NCI-H1105 treated with DMSO at 0.1 percent for 48 hours (cell line): ENCODE data around the gene FAM151A.

Experiments used
- DNase-seq: peaks from one replicate; lab custom pipeline; 2025; lab: John Stamatoyannopoulos, UW

The FAM151A gene

GRCh38 chr1:54604051-54604450 lies 19.3 kb downstream of the FAM151A start:
- DNase-seq: no peak

DNA sequence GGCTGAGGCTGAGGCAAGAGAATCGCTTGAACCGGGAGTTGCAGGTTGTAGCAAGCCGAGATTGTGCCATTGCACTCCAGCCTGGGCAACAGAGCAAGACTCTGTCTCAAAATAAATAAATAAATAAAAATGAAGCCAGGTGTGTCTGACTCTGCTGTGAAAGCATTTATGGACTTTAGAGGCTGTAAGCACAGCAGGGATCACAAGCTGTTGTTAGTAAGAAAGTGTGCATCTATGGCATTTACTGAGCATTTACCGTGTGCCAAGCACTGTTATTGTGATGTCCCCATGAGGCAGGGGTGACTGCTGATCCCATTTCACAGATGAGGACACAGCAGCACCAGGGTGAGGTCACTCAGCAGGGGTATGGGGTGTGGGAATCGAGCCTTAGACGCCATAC lies 20.1 kb downstream of the FAM151A start:
- DNase-seq: no peak

GRCh38 chr1:54602554-54602953 lies 20.8 kb downstream of the FAM151A start:
- no peak for DNase-seq

- no peak for DNase-seq
These were observed 21.6 kb downstream of the FAM151A start for GRCh38 chr1:54601730-54602129.

DNA sequence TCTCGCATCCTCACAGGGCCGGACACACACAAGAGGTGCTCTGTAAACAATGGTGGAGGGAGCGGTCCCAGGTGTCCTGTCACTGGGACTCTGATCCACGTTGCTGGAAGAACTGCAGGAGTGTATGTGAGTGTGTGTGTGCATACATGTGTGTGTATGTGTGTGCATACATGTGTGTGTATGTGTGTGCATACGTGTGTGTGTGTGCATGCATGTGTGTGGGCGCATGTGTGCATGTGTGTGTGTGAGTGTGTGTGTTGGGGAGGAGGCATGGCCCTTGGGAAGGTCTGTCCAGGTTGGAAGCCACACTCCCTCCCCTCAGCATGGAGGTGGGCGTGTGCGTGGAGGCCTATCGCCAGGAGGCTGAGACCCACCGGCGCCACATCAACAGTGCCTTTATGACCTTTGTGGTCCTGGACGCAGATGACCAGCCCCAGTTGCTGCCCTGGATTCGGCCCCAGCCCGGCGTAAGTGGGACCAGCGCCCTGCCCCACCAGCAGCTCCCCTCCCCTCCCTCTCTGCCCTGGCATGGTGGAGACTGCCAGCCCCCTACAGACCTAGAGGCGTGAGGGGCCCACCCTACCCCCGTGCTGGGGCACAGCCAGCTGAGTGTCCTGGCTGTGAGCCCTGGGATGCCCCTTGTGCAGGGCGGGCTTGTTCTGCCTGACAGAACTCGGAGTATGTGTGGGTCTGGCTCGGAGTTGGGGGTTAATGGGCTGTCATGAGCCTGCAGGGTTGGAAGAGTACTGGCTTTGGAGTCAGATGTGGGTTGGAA lies 22.2 kb downstream of the FAM151A start:
- DNase-seq: no peak

- DNase-seq: no peak
These were observed 24.0 kb downstream of the FAM151A start for GRCh38 chr1:54599211-54599823.

DNA sequence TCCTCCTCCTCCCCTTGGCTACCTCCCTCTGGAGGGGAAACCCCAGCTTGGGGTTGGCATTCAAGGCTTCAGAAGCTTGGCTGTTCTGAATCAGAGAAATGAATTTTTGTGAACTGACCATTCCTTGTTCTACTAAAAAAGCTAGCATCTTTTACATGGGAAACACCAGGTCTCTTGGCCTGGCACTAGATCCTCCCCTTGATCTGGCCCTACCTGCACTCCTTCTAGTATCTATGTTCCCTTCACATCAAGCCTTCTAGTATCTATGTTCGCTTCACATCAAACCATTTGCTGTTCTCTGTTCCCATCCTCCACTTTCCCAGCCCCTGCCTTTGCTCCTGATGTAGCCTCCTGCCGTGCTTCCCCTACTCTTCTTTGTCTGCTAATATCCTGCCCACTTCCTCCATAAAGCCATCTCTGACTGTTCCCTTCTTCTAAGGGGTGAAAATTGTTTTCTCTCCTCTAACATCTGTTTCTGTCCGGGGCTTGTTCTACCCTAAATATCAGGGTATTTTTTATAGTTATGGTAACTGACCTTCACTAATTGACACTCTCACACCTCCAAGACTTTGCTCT lies 25.8 kb downstream of the FAM151A start:
- no peak for DNase-seq

DNA sequence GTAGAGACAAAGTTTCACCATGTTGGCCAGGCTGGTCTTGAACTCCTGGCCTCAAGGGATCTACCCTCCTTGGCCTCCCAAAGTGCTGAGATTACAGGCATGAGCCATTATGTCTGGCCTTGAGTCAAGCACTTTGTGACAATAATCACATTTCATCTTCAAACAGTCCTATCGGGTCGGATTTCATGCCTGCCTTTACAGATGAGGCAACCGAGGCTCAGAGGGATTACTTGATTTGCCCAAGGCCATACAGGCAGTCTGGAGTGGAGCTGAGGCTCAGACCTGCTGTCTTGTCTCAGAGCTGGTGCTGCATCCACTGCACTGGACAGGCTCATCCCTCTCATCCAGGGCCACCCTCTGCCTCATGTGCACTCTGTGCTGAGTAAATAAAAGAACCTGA lies 26.6 kb downstream of the FAM151A start:
- DNase-seq: no peak

DNA sequence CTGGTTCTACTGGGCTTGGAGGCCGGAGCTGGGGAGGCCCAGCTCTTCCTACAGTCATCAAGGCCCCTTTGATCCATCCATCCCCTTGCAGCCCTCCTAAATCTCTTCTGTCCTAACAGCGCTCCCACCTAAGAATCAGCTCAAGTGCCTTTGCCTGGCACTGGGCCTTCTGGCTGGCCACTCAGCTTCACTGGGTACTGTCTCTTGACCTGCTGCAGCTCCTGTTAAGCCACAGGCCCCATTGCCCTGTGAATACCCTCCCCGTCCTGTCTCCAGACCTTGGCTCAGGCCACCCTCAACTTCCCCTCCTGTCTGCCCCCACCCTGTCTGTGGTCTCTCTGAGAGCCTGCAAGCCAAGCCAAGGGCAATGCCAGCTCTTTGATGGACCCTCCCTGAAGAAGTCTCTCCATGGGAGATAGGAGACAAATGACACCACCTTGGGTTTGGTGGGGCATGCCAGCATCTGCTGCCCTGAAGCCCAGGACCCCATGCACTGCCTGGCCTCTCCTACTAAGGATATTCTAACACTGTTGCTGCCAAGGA lies 27.3 kb downstream of the FAM151A start:
- DNase-seq: no peak

- DNase-seq: no peak
These were observed 28.9 kb downstream of the FAM151A start for GRCh38 chr1:54594463-54594862.

- no peak for DNase-seq
These were observed 29.7 kb downstream of the FAM151A start for GRCh38 chr1:54593571-54594160.

DNA sequence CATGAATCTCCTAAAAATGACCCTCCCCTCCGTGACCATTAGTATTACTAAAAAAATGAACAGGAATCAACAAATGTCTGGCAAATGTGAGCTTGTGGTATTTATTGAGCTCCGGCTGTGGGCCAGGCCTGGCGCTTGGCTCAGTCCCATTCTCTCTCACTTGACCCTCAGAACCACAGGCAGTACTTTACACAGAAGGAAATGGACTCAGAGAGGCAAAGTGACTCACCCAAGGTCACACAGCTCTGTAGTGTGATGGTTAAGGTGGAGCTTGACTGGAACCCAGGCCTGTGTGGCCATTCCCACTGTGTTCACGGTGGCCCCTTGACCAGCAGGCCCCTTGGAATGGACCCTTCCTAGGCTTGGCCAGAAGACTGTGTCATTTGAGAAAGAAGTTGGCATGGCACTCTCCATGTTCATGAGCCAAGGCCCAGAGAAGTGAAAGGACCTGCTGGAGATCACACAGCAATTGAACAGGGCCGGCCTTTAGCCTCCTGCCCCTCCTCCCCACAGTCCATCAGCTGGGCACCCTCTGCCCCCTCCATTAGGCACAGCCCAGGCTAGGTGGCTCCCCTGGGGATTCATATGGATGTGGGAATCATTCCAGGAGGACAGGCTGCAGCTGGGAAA lies 32.1 kb downstream of the FAM151A start:
- no peak for DNase-seq

- DNase-seq: no peak
These were observed 34.9 kb downstream of the FAM151A start for GRCh38 chr1:54588377-54588776.

DNA sequence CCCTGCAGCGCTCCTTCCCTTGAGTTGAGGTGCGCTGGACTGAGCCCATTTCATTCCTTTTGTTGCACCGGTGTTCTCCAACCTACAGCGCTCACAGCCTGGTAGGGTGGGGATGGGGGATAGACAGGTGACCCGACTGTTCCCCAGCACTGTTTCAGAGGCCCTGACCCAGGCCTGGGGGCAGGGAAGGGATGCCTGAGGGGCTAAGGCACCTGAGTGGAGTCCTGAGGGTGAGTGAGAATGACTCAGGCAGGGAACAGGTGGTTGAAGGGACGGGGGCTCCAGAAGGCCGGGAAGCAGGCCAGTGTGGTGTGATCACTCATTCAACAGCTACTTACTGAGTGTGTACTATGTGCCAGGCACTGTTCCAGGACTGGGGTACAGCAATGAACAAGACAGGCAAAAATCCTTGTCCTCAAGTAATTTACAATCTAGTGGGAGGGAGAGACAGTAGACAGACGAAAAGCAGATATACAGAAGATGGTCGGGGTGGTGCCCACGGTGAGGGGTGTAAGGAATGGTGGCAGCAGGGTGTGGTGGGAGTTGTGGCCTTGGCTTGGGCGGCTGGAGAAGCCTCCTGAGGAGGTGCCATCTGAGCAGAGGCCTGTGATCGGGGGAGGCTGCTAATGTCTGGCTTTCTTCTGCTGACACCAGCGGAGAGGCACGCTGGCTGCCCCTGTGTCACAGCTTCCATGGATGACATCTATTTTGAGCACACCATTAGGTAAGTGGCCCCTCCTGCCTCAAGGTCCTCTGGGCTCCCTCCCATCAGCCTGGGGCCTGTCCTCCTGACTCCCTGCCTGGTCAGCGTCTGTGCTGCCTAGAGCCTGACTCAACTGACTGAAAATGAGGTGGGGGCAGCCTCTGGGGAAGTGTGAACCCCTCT lies 37.9 kb downstream of the FAM151A start:
- DNase-seq: no peak

DNA sequence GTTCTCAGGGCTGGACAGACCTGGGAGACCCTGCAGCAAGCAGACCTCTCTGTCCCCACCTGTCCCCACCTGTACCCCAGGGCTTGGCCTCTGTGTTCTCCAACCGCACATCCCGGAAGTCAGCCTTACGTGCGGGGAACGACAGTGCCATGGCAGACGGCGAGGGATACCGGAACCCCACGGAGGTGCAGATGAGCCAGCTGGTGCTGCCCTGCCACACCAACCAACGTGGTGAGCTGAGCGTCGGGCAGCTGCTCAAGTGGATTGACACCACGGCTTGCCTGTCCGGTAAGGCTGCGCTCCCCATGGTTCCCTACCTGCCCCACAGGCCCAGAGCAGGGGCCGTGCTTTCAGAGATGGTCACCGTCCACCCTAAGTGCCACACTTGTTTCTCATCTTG lies 38.8 kb downstream of the FAM151A start:
- no peak for DNase-seq

DNA sequence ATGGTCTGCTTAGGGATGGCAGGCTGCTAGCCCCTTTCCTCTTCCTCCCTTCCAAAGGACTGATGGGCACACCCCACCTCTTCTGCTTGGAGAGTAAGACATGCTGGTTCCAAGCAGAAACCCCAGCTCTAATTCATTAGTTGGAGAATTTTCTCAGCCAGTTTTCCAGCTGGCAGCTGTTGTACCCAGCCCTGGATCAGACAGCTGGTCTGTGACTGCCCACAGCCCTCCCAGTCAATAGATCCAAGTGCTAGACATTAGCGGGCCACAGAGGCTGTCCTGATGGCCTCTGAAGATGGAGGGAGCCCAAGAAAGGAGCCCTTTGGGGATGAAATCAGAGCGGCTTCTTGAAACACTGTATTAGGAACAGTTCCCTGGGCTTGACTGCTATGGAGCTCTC lies 39.5 kb downstream of the FAM151A start:
- DNase-seq: no peak

DNA sequence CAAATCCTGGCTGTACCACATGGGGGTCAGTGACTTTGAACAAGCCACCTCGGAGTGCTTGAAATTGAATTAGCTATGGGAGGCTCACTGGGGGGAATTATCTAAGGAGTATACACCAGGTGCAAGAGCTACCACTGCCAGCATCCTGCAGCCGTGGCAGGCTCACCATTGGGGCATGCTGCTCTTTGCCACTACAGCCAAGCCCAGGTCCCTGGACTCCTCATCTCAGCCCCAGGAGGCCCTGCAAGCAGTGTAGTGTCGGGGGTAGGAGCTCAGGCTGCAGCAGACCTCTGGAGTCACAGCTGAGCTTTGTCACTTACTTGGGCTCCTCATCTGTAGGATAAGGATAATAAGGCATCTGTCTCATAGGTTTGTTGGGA lies 40.0 kb downstream of the FAM151A start:
- DNase-seq: no peak

GRCh38 chr1:54582566-54583306 lies 40.6 kb downstream of the FAM151A start:
- DNase-seq: peak; percentile 23

DNA sequence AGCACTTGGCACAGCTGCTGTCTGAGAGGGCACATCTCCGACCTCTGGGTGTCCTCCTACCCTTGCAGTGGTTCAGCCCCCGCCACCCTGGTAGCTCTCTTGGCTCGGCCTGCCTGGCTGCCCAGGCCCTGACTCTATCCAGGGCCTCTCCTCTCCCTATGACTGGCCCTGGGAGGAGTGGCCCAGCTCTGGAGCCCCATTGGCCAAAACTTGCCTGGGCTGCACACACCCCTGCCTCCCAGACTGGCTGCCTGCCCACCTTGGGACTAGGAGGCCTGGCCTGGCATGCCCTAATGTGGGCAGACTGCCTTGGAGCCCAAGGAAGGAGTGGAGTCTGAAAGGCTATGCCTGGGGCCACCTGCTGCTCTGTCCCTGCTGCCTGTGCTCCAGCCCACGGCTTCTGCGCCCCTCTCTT lies 41.7 kb downstream of the FAM151A start:
- peak; percentile 72 for DNase-seq

DNA sequence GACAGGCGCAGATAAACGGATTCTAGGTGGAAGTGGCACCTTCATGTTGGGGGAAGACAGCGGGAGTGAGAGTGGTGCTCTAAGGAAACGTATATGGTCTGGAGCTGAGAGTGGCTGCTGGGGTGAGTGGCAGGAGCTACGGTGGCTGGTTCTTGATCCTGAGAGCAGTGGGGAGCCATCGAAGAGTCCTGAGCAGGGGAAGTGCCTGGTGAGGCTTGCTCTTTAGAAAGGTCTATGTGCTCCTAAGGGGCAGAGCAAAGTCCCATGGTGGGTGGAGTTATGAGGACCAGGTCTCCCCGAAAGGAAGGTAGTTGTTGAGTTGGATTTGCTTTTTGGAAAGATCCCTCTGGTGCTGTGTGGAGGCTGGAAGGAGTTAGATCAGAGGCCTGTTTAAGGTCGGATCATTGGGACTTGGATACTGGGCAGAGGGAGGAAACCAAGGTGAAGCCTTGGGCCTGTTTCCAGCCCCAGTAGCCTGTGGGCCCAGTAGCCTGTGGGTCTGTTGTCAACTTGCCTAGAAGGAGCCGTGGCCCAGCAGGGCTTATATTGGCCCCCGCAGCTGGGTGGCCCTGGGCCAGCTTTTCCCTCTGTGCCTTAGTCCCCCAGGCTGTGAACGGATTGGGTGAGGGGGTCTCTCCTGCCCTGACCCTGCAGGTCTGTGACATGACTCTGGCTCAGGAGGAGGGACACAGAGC lies 42.3 kb downstream of the FAM151A start:
- no peak for DNase-seq
